ENCODE data around the gene ANXA2. TPM values are rescaled to one million over a fixed set of nuclear protein-coding genes. Genes with fewer than 3 reads are reported as not detected.
A peak's percentile ranks its signal among the peaks of the same experiment; 100 is the strongest.

The ANXA2 gene
- polyA plus RNA-seq, 1 of the 3 experiments (the other 2 are of a cell fraction): 4,669 TPM

- Histone ChIP-seq H4K20me1 (ENCODE audit: insufficient read depth) (peaks cover 100% of the 10 kb centered on the region), H2AFZ (ENCODE audit: low read depth) (no peak overlapping the region), H3K36me3 (replicated peaks in 1 of 2; ENCODE audit: control insufficient read depth in 1 of 2, insufficient read depth in 2 of 2, low read length in 1 of 2) (peaks cover 31 to 77% of the 10 kb centered on the region in 2 experiments), H3K9me2 (no peaks in the 10 kb centered on the region), H3K4me1 (ENCODE audit: control insufficient read depth in 1 of 2, insufficient read depth in 2 of 2, low read depth in 1 of 2, low read length in 1 of 2) (peaks cover 13 to 56% of the 10 kb centered on the region in 2 experiments), H3K4me2 (peak overlapping the region; percentile 95), H3K27me3 (ENCODE audit: insufficient read depth) (no peaks in the 10 kb centered on the region), H3K79me2 (ENCODE audit: insufficient read depth) (peaks cover 100% of the 10 kb centered on the region), H3K9me3 (no peaks in the 10 kb centered on the region), H3K9ac (peak overlapping the region; percentile 99), H3K27ac (ENCODE audit: low read depth in 2 of 2, low read length in 1 of 2) (peak overlapping the region; percentile 81 to 99; a peak in 3 of 4 replicates), H3K4me3 (ENCODE audit: low read depth in 2 of 2, low read length in 1 of 2) (peak overlapping the region; percentile 29 to 95; a peak in 3 of 4 replicates), H3F3A (replicated peaks; ENCODE audit: insufficient read depth) (peaks cover 92% of the 10 kb centered on the region)
- WGBS (ENCODE audit: low lambda C conversion rate): 20% methylated on average over 4 of the region's 4 CpGs
- no peak for DNase-seq
- TF ChIP-seq RCOR1 (IDR thresholded peaks at IDR 0.05; ENCODE audit: low read length) (no peak), POLR2AphosphoS5 (IDR thresholded peaks at IDR 0.05; ENCODE audit: low read depth, low read length) (no peak), GABPA (IDR thresholded peaks at IDR 0.05; ENCODE audit: low read depth) (no peak), ELF1 (IDR thresholded peaks at IDR 0.05) (no peak), TEAD4 (IDR thresholded peaks at IDR 0.05; ENCODE audit: borderline replicate concordance, insufficient read depth) (no peak), ZBTB33 (IDR thresholded peaks at IDR 0.05; ENCODE audit: borderline replicate concordance, low read depth) (no peak), SIN3A (IDR thresholded peaks at IDR 0.05; ENCODE audit: borderline replicate concordance, low read depth, low read length) (no peak), MAX (IDR thresholded peaks at IDR 0.05; ENCODE audit: low read depth) (no peak), GATA2 (CRISPR knock-in tag; IDR thresholded peaks at IDR 0.05) (no peak), RFX5 (IDR thresholded peaks at IDR 0.05; ENCODE audit: low read length) (no peak), NRF1 (IDR thresholded peaks at IDR 0.05; ENCODE audit: low read depth, low read length) (no peak), FOXJ3 (CRISPR knock-in tag; IDR thresholded peaks at IDR 0.05) (no peak), CTCF (IDR thresholded peaks at IDR 0.05) (no peak)
- CTCF ChIA-PET: no interaction called here
- POLR2A ChIA-PET: no interaction called here
Observed at GRCh38 chr15:60391722-60392315, 6.0 kb downstream of the ANXA2 start.
